Measurements from ENCODE around the gene C3orf52.

- TF ChIP-seq EP300 (IDR thresholded peaks at IDR 0.05; ENCODE audit: borderline replicate concordance in 1 of 2, control insufficient read depth in 1 of 2, low read depth in 2 of 2, low read length in 2 of 2), result no peak
- no peak for TF ChIP-seq SP1 (IDR thresholded peaks at IDR 0.05; ENCODE audit: low read depth, low read length)
- TF ChIP-seq, protein P1, sequence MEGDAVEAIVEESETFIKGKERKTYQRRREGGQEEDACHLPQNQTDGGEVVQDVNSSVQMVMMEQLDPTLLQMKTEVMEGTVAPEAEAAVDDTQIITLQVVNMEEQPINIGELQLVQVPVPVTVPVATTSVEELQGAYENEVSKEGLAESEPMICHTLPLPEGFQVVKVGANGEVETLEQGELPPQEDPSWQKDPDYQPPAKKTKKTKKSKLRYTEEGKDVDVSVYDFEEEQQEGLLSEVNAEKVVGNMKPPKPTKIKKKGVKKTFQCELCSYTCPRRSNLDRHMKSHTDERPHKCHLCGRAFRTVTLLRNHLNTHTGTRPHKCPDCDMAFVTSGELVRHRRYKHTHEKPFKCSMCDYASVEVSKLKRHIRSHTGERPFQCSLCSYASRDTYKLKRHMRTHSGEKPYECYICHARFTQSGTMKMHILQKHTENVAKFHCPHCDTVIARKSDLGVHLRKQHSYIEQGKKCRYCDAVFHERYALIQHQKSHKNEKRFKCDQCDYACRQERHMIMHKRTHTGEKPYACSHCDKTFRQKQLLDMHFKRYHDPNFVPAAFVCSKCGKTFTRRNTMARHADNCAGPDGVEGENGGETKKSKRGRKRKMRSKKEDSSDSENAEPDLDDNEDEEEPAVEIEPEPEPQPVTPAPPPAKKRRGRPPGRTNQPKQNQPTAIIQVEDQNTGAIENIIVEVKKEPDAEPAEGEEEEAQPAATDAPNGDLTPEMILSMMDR (IDR thresholded peaks at IDR 0.05 in 2 of 3, conservative IDR thresholded peaks at IDR 0.05 in 1 of 3; ENCODE audit: control insufficient read depth in 2 of 3, extremely low read depth in 1 of 3, insufficient read depth in 1 of 3, low read depth in 3 of 3, low read length in 3 of 3), result no peak
- no peak for TF ChIP-seq POLR2AphosphoS5 (IDR thresholded peaks at IDR 0.05; ENCODE audit: low read length)
- TF ChIP-seq RELA (IDR thresholded peaks at IDR 0.05; ENCODE audit: borderline replicate concordance, partially characterized antibody), result no peak
- no peak for TF ChIP-seq SUZ12 (IDR thresholded peaks at IDR 0.05; ENCODE audit: unreplicated experiment)
Measured at GRCh38 chr3:112138219-112138969, 52.2 kb downstream of the C3orf52 start.
